Trophoblast cell (in vitro differentiated cells and primary cell): ENCODE results near the gene GRK1.

Source experiments
- DNase-seq, 2 donors: peaks; one replicate each; pipeline ENCODE4 v3.0.0-alpha.2; 2016
- H2AFZ ChIP-seq: 2 replicates; pipeline ENCODE4 v1.6.1; 2013; ENCODE audit warnings: low read length, moderate library complexity, mild to moderate bottlenecking; ENCODE audit not compliant: insufficient read depth, poor library complexity
- H2AK5ac ChIP-seq: 2 replicates; pipeline ENCODE4 v1.6.1; 2013; ENCODE audit warnings: mild to moderate bottlenecking, low read length
- H2BK120ac ChIP-seq: 2 replicates; pipeline ENCODE4 v1.6.1; 2013; ENCODE audit warnings: low read length, mild to moderate bottlenecking, moderate library complexity; ENCODE audit not compliant: insufficient read depth, poor library complexity
- H2BK12ac ChIP-seq: 2 replicates; pipeline ENCODE4 v1.6.1; 2013; ENCODE audit warnings: mild to moderate bottlenecking, low read length, moderate library complexity
- H2BK5ac ChIP-seq: 2 replicates; pipeline ENCODE4 v1.6.1; 2013; ENCODE audit warnings: low read length, low read depth, moderate library complexity, mild to moderate bottlenecking; ENCODE audit not compliant: poor library complexity
- H3K14ac ChIP-seq: 2 replicates; pipeline ENCODE4 v1.6.1; 2013; ENCODE audit warnings: mild to moderate bottlenecking, low read length
- H3K18ac ChIP-seq: 2 replicates; pipeline ENCODE4 v1.6.1; 2013; ENCODE audit warnings: mild to moderate bottlenecking, low read length
- H3K23ac ChIP-seq: 2 replicates; pipeline ENCODE4 v1.6.1; 2013; ENCODE audit warnings: low read length
- H3K27ac ChIP-seq: 2 replicates; pipeline ENCODE4 v1.5.1; 2013; ENCODE audit warnings: low read depth, mild to moderate bottlenecking, inconsistent platforms, low read length, moderate library complexity
- H3K27me3 ChIP-seq: 2 replicates; pipeline ENCODE4 v1.6.1; 2013; ENCODE audit warnings: inconsistent platforms, mild to moderate bottlenecking, low read length, moderate library complexity; ENCODE audit not compliant: insufficient read depth
- H3K36me3 ChIP-seq, 2 experiments: 1 replicate in 1 of 2; 2 replicates in 1 of 2; pipeline ENCODE4 v1.6.1; 2013; ENCODE audit warnings: low read length in 2 of 2, mild to moderate bottlenecking in 2 of 2, moderate library complexity in 1 of 2; ENCODE audit not compliant: insufficient read depth in 2 of 2, control insufficient read depth in 1 of 2
- H3K4ac ChIP-seq: 2 replicates; pipeline ENCODE4 v1.6.1; 2013; ENCODE audit warnings: low read depth, mild to moderate bottlenecking, low read length, moderate library complexity
- H3K4me1 ChIP-seq, 2 experiments: 1 replicate in 1 of 2; 2 replicates in 1 of 2; pipeline ENCODE4 v1.6.1; 2013; ENCODE audit warnings: low read length in 2 of 2, mild to moderate bottlenecking in 2 of 2, moderate library complexity in 1 of 2; ENCODE audit not compliant: insufficient read depth in 2 of 2, control insufficient read depth in 1 of 2
- H3K4me2 ChIP-seq: 2 replicates; pipeline ENCODE4 v1.6.1; 2013; ENCODE audit warnings: inconsistent platforms, mild to moderate bottlenecking, low read length, moderate library complexity
- H3K4me3 ChIP-seq: 2 replicates; pipeline ENCODE4 v1.5.1; 2013; ENCODE audit warnings: mild to moderate bottlenecking, low read depth, low read length, inconsistent platforms
- H3K79me1 ChIP-seq: one replicate; pipeline ENCODE4 v1.6.1; 2013; ENCODE audit warnings: low read length
- H3K79me2 ChIP-seq: 2 replicates; pipeline ENCODE4 v1.6.1; 2013; ENCODE audit warnings: low read length, mild to moderate bottlenecking; ENCODE audit not compliant: control insufficient read depth, insufficient read depth, poor library complexity
- H3K9ac ChIP-seq: 2 replicates; pipeline ENCODE4 v1.6.1; 2013; ENCODE audit warnings: mild to moderate bottlenecking, low read length
- H3K9me3 ChIP-seq: 2 replicates; pipeline ENCODE4 v1.6.1; 2013; ENCODE audit warnings: low read depth, mild to moderate bottlenecking, control low read depth, inconsistent platforms, low read length; ENCODE audit not compliant: insufficient read depth
- H4K12ac ChIP-seq: 2 replicates; pipeline ENCODE4 v1.6.1; 2013; ENCODE audit warnings: low read depth, mild to moderate bottlenecking, low read length, moderate library complexity
- H4K8ac ChIP-seq: 2 replicates; pipeline ENCODE4 v1.6.1; 2013; ENCODE audit warnings: low read depth, mild to moderate bottlenecking, low read length, moderate library complexity
- H4K91ac ChIP-seq: one replicate; pipeline ENCODE4 v1.6.1; 2013; ENCODE audit warnings: low read depth, mild to moderate bottlenecking, low read length, moderate library complexity
- WGBS: extraction: QIAGEN DNeasy Blood & Tissue Kit; methylation state at CpG from one replicate; pipeline ENCODE4 v1.1.7; 2013; ENCODE audit warnings: missing lambda C conversion rate; ENCODE audit not compliant: insufficient read length, insufficient coverage; ENCODE audit errors: extremely low coverage; 5-methylcytosine and 5-hydroxymethylcytosine counted together

GRK1 gene

GRCh38 chr13:113762538-113762937 is 95.5 kb downstream of the GRK1 start:
- H3K4me2 ChIP-seq: no peak overlapping the region
- no peak overlapping the region for H3K27ac ChIP-seq
- DNase-seq: no peak
- no peak overlapping the region for H2BK12ac ChIP-seq
- no peak overlapping the region for H3K4ac ChIP-seq
- H3K14ac ChIP-seq: no peak overlapping the region
- peaks cover 2% of the 10 kb centered on the region for H3K79me2 ChIP-seq
- no peaks in the 10 kb centered on the region for H3K27me3 ChIP-seq
- H3K9me3 ChIP-seq: no peaks in the 10 kb centered on the region
- H3K36me3 ChIP-seq: no peaks in the 10 kb centered on the region
- H3K4me1 ChIP-seq: peaks cover 0 to 11% of the 10 kb centered on the region in 2 experiments
- no peak overlapping the region for H2AK5ac ChIP-seq
- peaks cover 4% of the 10 kb centered on the region for H3K79me1 ChIP-seq
- H2BK5ac ChIP-seq: no peak overlapping the region
- 100% methylated on average over 1 of the region's 11 CpGs for WGBS
- no peak overlapping the region for H3K9ac ChIP-seq
- no peak overlapping the region for H4K8ac ChIP-seq
- H3K18ac ChIP-seq: no peak overlapping the region
- H3K23ac ChIP-seq: no peak overlapping the region
- H4K12ac ChIP-seq: no peak overlapping the region
- H2BK120ac ChIP-seq: no peak overlapping the region
- H3K4me3 ChIP-seq: no peak overlapping the region
- H4K91ac ChIP-seq: no peak overlapping the region
- H2AFZ ChIP-seq: no peak overlapping the region

- Histone ChIP-seq H2BK5ac (no peak overlapping the region), H3K79me2 (peaks cover 2% of the 10 kb centered on the region), H2AFZ (no peak overlapping the region), H2BK120ac (no peak overlapping the region), H3K9me3 (no peaks in the 10 kb centered on the region), H3K14ac (no peak overlapping the region), H3K4me2 (no peak overlapping the region), H4K8ac (no peak overlapping the region), H4K91ac (no peak overlapping the region), H4K12ac (no peak overlapping the region), H3K9ac (no peak overlapping the region), H3K23ac (no peak overlapping the region), H3K36me3 (no peaks in the 10 kb centered on the region), H3K18ac (no peak overlapping the region), H3K4me3 (no peak overlapping the region), H3K79me1 (peaks cover 4% of the 10 kb centered on the region), H2BK12ac (no peak overlapping the region), H3K27ac (no peak overlapping the region), H3K27me3 (no peaks in the 10 kb centered on the region), H3K4ac (no peak overlapping the region), H3K4me1 (peaks cover 0 to 10% of the 10 kb centered on the region in 2 experiments), H2AK5ac (no peak overlapping the region)
- no peak for DNase-seq
- no CpG with 5 or more reads among the region's 13 CpGs for WGBS
Observed at GRCh38 chr13:113763254-113763653, 96.2 kb downstream of the GRK1 start.

- WGBS: no CpG with 5 or more reads among the region's 25 CpGs
- H3K9ac ChIP-seq: no peak overlapping the region
Observed at GRCh38 chr13:113763961-113764792, 97.2 kb downstream of the GRK1 start.

GRCh38 chr13:113764793-113765563 is 98.0 kb downstream of the GRK1 start:
- no peak overlapping the region for H3K14ac ChIP-seq
- H3K36me3 ChIP-seq: no peaks in the 10 kb centered on the region
- H4K12ac ChIP-seq: no peak overlapping the region
- H3K4me1 ChIP-seq: no peaks in the 10 kb centered on the region
- H3K27me3 ChIP-seq: no peaks in the 10 kb centered on the region
- no peak overlapping the region for H3K9ac ChIP-seq
- H3K18ac ChIP-seq: no peak overlapping the region
- no peak overlapping the region for H2AFZ ChIP-seq
- H2BK12ac ChIP-seq: no peak overlapping the region
- no peaks in the 10 kb centered on the region for H3K9me3 ChIP-seq
- H2BK5ac ChIP-seq: no peak overlapping the region
- no peaks in the 10 kb centered on the region for H3K79me1 ChIP-seq
- no peaks in the 10 kb centered on the region for H3K79me2 ChIP-seq
- H2BK120ac ChIP-seq: no peak overlapping the region
- H2AK5ac ChIP-seq: no peak overlapping the region
- no peak overlapping the region for H4K8ac ChIP-seq
- no peak for DNase-seq
- no peak overlapping the region for H3K23ac ChIP-seq
- no CpG with 5 or more reads among the region's 19 CpGs for WGBS
- H3K4me3 ChIP-seq: no peak overlapping the region
- no peak overlapping the region for H3K4ac ChIP-seq
- H4K91ac ChIP-seq: no peak overlapping the region
- no peak overlapping the region for H3K27ac ChIP-seq
- H3K4me2 ChIP-seq: no peak overlapping the region

More at GRCh38 chr13:113763961-113764792, 97.2 kb downstream of the GRK1 start:
- H3K18ac ChIP-seq: no peak overlapping the region
- peak overlapping the region; percentile 23 for H3K4me3 ChIP-seq
- no peak overlapping the region for H2BK12ac ChIP-seq
- H2AK5ac ChIP-seq: no peak overlapping the region
- H3K36me3 ChIP-seq: no peaks in the 10 kb centered on the region
- H3K9me3 ChIP-seq: no peaks in the 10 kb centered on the region
- no peak overlapping the region for H4K91ac ChIP-seq
- no peak overlapping the region for H4K12ac ChIP-seq
- no peak overlapping the region for H3K27ac ChIP-seq
- no peak for DNase-seq
- no peak overlapping the region for H3K4ac ChIP-seq
- no peaks in the 10 kb centered on the region for H3K27me3 ChIP-seq
- H3K4me1 ChIP-seq: peaks cover 0 to 4% of the 10 kb centered on the region in 2 experiments
- no peak overlapping the region for H2AFZ ChIP-seq
- H3K23ac ChIP-seq: no peak overlapping the region
- no peak overlapping the region for H3K4me2 ChIP-seq
- H4K8ac ChIP-seq: no peak overlapping the region
- H2BK120ac ChIP-seq: no peak overlapping the region
- H2BK5ac ChIP-seq: no peak overlapping the region
- no peaks in the 10 kb centered on the region for H3K79me1 ChIP-seq
- no peaks in the 10 kb centered on the region for H3K79me2 ChIP-seq
- no peak overlapping the region for H3K14ac ChIP-seq
